A549 (cell line): ENCODE data around the gene SLC13A4.

Experiments
- CEBPB ChIP-seq, 2 experiments: fragments of >200 bp in 1 of 2; sonication (Bioruptor Twin) in 1 of 2; formaldehyde crosslinking in 1 of 2; IDR thresholded peaks; 2 replicates each; pipeline ENCODE4 v1.6.1; 2012 to 2016
- CTCF ChIP-seq: fragments of >200 bp; sonication (Bioruptor Twin); formaldehyde crosslinking; IDR thresholded peaks from 3 replicates; pipeline ENCODE4 v1.5.1; 2016
- EP300 ChIP-seq, 2 experiments: fragments of >200 bp; sonication (Bioruptor Twin); formaldehyde crosslinking; IDR thresholded peaks; 2 replicates in 1 of 2; 3 replicates in 1 of 2; pipeline ENCODE4 v1.6.1; 2016 to 2017
- POLR2A ChIP-seq: IDR thresholded peaks from 2 replicates; pipeline ENCODE4 v1.6.1; 2012; ENCODE audit warnings: mild to moderate bottlenecking, low read length
- RCOR1 ChIP-seq: fragments of 150-350 bp; IDR thresholded peaks from 2 replicates; pipeline ENCODE4 v1.6.1; 2014; ENCODE audit warnings: antibody characterized with exemption, low read length, low read depth
- TP53 ChIP-seq: fragments of 250-450 bp; sonication (Bioruptor Pico); IDR thresholded peaks from 2 replicates; pipeline ENCODE4 v1.5.0; 2021; ENCODE audit warnings: mild to moderate bottlenecking, moderate library complexity

- TF ChIP-seq CTCF = no peak
- TF ChIP-seq POLR2A = no peak
- peak; percentile 80 to 86 for TF ChIP-seq CEBPB (IDR thresholded peaks at IDR 0.05)
- TF ChIP-seq TP53 (CRISPR knock-in tag) = no peak
- no peak for TF ChIP-seq EP300 (IDR thresholded peaks at IDR 0.05)
- TF ChIP-seq RCOR1 = no peak
Observed at GRCh38 chr7:135661311-135662122, 66.5 kb downstream of the SLC13A4 start.
